T-helper 17 cell (primary cell): Measurements from ENCODE around the gene RXRA. TPM values are rescaled to one million over a fixed set of nuclear protein-coding genes. Genes with fewer than 3 reads are reported as not detected.

ENCODE experiments used
- ATAC-seq: fragments of 150-1000 bp; cut with Tn5 transposase; 2 replicates; pipeline ENCODE4 v1.10.0; 2021; ENCODE audit warnings: mild to moderate bottlenecking, moderate library complexity
- DNase-seq, 3 donors: peaks; one replicate each; pipeline versions ENCODE4 v3.0.0 to v3.0.0-alpha.2; 2020 to 2021
- H3K9me3 ChIP-seq: one replicate; pipeline ENCODE4 v1.7.0; 2013; ENCODE audit warnings: low read length, mild to moderate bottlenecking; ENCODE audit not compliant: control insufficient read depth, poor library complexity, severe bottlenecking
- H3K27ac Mint-ChIP-seq: one replicate; pipeline ENCODE4 v1.8.0; 2022; ENCODE audit warnings: mild to moderate bottlenecking, moderate library complexity, mixed read lengths
- H3K27me3 Mint-ChIP-seq: one replicate; pipeline ENCODE4 v1.8.0; 2022; ENCODE audit warnings: mixed read lengths
- H3K36me3 Mint-ChIP-seq: one replicate; pipeline ENCODE4 v1.8.0; 2022; ENCODE audit warnings: low read depth, mixed read lengths
- H3K4me1 Mint-ChIP-seq: one replicate; pipeline ENCODE4 v1.8.0; 2022; ENCODE audit warnings: mild to moderate bottlenecking, mixed read lengths
- H3K4me3 Mint-ChIP-seq: one replicate; pipeline ENCODE4 v1.8.0; 2022; ENCODE audit warnings: mild to moderate bottlenecking, moderate library complexity, mixed read lengths
- total RNA-seq, 4 donors: library from RNA in 2 of 4; stranded (reverse) in 2 of 4; gene quantifications; one replicate each; pipeline ENCODE4 v1.2.3 and lab custom pipeline; 2022 to 2026

The RXRA gene
- total RNA-seq (10 to 100 TPM in 1 of 2 donors, 1 to 10 TPM in 1; 7.5 to 10.6 TPM), total RNA-seq (lab: John Stamatoyannopoulos, UW) (27.0 to 33.4 reads per million in 2 donors)

DNA sequence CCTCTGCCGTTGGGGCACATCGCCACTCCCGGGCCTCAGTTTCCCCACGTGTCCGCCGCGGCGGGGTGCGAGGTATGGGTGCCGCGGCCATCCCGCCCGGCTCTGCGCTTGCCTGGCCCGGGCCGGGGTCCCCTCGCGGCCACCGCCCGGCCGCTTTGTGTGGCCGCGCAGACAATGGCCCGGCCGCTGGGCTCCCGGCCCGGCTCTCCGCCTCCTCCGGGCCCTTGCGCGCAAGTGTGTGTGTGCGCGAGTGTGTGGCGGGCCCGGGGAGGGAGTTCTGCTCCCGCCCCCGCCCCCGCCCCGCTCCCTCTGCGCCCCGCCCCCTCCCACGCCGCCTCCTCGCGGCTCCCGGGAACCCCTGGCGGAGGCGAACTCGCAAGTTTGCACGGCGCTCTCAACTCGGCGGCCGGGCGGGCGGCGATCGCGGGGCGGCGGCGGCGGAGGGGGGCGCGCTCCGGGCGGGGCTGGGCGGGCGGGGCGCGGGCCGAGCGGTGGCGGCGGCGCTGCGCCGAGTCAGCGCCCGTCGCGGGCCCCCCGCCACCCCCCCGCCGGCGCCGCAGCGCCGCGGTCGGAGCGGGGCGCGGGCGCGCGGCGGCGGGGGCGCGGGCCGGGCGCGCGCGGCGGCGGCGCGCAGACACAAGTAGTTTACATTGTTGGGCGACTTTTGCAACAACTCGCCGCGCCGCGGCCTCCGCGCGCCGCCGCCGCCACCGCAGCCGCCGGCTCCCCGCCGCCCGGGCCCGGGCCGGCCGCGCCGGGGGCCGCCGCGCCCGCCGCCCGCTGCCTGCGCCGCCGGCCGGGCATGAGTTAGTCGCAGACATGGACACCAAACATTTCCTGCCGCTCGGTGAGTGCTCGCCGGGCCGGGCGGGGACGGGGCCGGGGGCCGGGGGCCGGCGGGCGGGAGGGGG, at the start of gene RXRA:
RXRA (plus strand) TSS at position 643 of the 911 bp plus-strand sequence; CDS start at position 820, 177 bp downstream.
- peak; percentile 55 to 76 (median 72) for DNase-seq
- Mint-ChIP-seq H3K27ac (no peak within 1 kb of the TSS), H3K27me3 (no peaks in the 10 kb centered on the region), H3K4me3 (peak within 1 kb of the TSS; percentile 89), H3K36me3 (no peaks in the 10 kb centered on the region), H3K4me1 (peaks cover 12% of the 10 kb centered on the region)
- peak; percentile 78 for ATAC-seq
- no peaks in the 10 kb centered on the region for H3K9me3 ChIP-seq

DNA sequence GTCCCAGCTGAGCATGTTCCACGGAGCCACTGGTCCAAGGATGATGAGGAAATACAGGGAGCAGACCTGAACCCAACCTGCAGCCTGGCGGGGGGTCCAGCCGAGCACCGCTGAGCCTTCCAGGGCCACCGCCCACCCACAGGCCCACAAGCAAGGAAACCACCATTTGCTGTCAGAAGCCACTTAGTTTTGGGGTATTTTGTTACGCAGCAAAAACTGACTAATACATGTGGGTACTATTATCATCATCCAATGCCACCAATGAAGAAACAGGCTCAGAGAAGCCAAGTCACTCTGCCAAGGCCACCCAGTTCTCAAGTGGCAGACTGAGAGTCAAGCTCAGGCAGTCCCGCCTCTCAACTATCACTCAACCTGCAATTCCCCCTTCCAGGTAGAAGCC, 48.0 kb upstream of the RXRA start:
- Mint-ChIP-seq H3K36me3 (peaks cover 4% of the 10 kb centered on the region), H3K27me3 (peaks cover 21% of the 10 kb centered on the region), H3K4me1 (no peaks in the 10 kb centered on the region), H3K27ac (no peak overlapping the region), H3K4me3 (no peak overlapping the region)
- no peak for DNase-seq
- ATAC-seq = no peak
- H3K9me3 ChIP-seq = no peaks in the 10 kb centered on the region

DNA sequence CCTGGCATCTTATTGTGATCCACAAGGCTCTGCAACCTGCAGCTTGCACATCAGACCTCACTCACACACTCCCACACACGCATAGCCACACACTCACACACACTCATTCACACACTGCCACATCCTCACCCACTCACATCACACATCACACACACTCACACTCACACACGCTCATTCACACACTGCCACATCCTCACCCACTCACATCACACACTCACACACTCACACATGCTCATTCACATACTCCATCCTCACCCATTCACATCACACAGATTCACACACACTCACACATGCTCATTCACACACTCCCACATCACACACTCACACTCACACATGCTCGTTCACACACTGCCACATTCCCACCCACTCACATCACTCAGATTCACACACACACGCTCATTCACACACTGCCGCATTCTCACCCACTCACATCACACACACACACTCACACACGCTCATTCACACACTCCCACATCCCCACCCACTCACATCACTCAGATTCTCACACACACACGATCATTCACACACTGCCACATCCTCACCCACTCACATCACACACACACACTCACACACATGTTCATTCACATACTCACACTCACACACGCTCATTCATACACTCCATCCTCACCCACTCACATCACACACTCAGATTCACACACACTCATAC, 47.1 kb upstream of the RXRA start:
- Mint-ChIP-seq H3K4me3 (no peak overlapping the region), H3K4me1 (no peaks in the 10 kb centered on the region), H3K27me3 (peaks cover 14% of the 10 kb centered on the region), H3K36me3 (no peaks in the 10 kb centered on the region), H3K27ac (no peak overlapping the region)
- no peak for ATAC-seq
- DNase-seq = no peak
- H3K9me3 ChIP-seq = no peaks in the 10 kb centered on the region

DNA sequence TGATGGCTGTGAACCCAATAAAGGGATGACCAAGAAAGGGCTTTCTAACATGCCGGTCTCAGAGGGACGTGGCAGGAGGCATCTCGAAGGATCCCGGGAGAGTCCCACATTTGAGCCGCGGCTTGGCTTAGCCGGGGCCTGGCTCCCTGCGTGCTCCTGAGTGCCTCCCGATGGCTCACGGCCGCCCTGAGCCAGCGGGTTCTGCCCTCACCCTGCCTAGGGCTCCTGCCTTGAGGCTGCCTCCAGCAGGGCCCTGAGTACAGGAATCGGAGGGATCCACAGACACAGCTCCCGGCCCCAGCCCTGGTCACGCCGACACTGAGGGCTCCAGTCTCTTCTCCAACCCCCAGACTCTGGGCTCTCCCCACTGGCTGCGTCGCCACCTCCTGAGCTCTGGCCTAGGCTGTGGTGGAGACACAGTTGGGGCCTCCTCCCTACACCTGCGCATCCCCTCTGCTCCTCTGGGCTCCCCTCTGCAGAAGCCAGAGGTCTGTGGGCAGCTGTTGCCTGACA, 44.1 kb upstream of the RXRA start:
- H3K4me1 Mint-ChIP-seq = peaks cover 5% of the 10 kb centered on the region
- H3K9me3 ChIP-seq = no peaks in the 10 kb centered on the region
- H3K36me3 Mint-ChIP-seq = no peaks in the 10 kb centered on the region
- no peak overlapping the region for H3K4me3 Mint-ChIP-seq
- H3K27me3 Mint-ChIP-seq = peaks cover 13% of the 10 kb centered on the region
- H3K27ac Mint-ChIP-seq = no peak overlapping the region
- no peak for ATAC-seq
- DNase-seq = no peak

DNA sequence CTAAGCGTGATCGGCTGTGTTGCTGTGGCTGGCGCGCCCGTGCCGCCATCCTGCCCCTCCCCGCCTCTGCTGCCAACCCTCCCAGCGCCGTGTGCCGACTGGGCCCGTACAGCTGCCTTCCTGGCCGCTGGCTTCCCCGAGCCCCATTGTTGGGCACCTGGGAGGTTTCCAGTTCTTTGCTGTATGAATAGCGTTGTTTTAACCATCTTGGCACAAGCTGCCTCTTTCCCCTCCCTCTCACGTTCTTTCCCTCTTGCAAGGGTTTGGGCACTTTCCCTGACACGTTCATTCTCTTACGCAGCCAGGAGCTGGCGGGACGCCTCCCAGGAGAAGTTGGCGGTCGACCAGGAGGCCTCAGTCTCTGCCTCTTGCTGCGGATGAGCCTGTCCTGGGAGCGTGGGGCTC, 43.1 kb upstream of the RXRA start:
- Mint-ChIP-seq H3K4me3 (no peak overlapping the region), H3K36me3 (no peaks in the 10 kb centered on the region), H3K27me3 (peaks cover 14% of the 10 kb centered on the region), H3K4me1 (peaks cover 5% of the 10 kb centered on the region), H3K27ac (no peak overlapping the region)
- DNase-seq = no peak
- H3K9me3 ChIP-seq = no peaks in the 10 kb centered on the region
- no peak for ATAC-seq

DNA sequence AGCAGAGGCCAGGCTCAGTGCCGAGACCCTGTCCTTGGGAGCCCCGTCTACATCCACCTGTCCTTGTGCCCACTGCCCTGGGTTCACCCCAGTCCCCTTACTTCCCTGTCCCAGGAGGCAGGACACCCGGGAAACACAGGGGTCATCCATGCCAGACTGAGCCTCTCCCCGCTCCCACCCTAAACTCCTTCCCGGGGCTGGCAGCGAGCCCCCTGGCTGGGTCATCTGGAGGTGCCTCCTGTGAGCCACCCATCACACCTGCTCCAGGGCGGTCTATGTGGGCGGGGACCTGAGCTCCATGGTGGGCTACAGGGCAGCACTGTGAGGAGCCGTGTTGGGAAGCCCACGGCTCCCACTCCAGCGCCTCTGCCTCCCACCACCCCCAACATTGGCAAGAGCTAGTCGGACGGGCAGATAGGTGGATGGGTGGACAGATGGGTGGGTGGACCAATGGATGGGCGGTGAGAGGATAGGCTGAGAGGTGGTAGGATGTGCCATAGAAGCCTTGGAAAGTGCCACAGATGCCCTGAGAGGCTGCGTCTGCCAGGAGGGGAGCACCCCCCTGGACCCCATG, 42.5 kb upstream of the RXRA start:
- H3K27me3 Mint-ChIP-seq = peaks cover 16% of the 10 kb centered on the region
- H3K4me1 Mint-ChIP-seq = peaks cover 5% of the 10 kb centered on the region
- DNase-seq (no peak), ATAC-seq (no peak)
- no peak overlapping the region for H3K27ac Mint-ChIP-seq
- no peaks in the 10 kb centered on the region for H3K9me3 ChIP-seq
- H3K36me3 Mint-ChIP-seq = no peaks in the 10 kb centered on the region
- H3K4me3 Mint-ChIP-seq = no peak overlapping the region

DNA sequence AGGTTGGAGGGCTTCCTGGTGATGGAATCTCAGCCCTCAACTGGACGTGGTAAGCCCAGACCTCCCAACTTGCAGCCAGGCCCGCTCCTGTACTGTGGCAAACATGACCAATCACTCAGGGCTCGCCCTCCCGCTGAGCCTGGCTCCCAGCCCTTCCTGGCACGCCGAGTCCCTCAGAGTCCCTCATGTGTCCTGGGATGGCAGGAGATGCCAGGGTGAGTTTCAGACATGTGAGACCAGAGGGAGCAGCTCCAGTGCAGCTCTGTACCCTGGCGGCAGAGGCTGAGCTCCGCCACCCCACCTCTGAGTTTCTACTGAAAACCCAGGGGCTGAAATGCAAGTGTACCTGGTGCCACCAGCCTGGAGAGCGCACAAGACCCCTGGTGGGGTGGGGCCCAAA, 42.0 kb upstream of the RXRA start:
- DNase-seq (no peak), ATAC-seq (no peak)
- Mint-ChIP-seq H3K4me1 (peaks cover 5% of the 10 kb centered on the region), H3K27ac (no peak overlapping the region), H3K27me3 (peaks cover 16% of the 10 kb centered on the region), H3K4me3 (no peak overlapping the region), H3K36me3 (no peaks in the 10 kb centered on the region)
- H3K9me3 ChIP-seq = no peaks in the 10 kb centered on the region

DNA sequence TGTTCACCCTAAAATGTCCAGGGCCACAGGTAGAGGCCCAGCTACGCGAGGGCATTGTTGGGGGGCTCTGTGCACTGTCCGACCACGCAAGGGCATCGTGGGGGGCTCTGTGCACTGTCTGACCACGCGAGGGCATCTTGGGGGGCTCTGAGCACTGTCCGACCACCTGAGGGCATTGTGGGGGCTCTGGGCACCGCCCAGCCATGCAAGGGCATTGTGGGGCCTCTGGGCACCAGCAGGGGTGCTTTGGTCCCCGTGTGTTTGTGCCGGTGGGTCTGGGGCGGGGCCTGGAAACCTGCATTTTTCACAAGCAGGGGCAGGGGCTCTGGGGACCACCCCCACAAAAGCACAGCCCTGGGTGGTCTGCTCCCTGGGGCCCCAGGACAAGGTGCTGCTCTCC, 41.5 kb upstream of the RXRA start:
- H3K36me3 Mint-ChIP-seq = no peaks in the 10 kb centered on the region
- H3K9me3 ChIP-seq = no peaks in the 10 kb centered on the region
- DNase-seq = no peak

DNA sequence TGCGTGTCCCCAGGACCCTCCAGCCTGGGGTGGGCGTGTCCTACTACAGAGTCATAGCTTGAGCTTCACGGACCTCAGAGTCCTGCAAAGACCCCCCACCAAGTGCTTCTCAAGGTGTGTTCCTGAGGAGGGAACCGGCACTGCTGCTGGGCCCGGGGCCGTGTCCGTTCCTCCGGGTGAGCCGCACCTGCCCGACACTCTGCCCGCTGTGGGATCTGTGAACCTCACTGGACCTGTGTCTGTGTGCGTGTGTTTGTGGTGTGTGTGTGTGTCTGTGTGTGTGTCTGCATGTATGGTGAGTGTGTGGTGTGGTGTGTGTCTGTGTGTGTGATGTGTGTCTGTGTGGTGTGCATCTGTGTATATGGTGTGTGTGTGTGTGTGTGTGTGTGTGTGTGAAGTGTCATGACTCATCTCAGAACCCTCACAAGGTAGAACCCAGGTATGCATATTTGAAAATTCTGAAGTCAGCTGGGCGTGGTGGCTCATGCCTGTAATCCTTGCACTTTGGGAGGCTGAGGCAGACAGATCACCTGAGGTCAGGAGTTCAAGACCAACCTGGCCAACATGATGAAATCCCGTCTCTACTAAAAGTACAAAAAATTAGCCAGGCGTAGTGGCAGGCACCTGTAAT, 40.9 kb upstream of the RXRA start:
- no peak for DNase-seq
- Mint-ChIP-seq H3K27me3 (peaks cover 25% of the 10 kb centered on the region), H3K4me3 (no peak overlapping the region), H3K4me1 (peaks cover 5% of the 10 kb centered on the region), H3K36me3 (no peaks in the 10 kb centered on the region), H3K27ac (no peak overlapping the region)
- no peaks in the 10 kb centered on the region for H3K9me3 ChIP-seq
- no peak for ATAC-seq

More for the DNA sequence above, 41.5 kb upstream of the RXRA start:
- H3K4me3 Mint-ChIP-seq = no peak overlapping the region
- no peak for ATAC-seq
- H3K4me1 Mint-ChIP-seq = peaks cover 5% of the 10 kb centered on the region
- no peak overlapping the region for H3K27ac Mint-ChIP-seq
- H3K27me3 Mint-ChIP-seq = peaks cover 21% of the 10 kb centered on the region

DNA sequence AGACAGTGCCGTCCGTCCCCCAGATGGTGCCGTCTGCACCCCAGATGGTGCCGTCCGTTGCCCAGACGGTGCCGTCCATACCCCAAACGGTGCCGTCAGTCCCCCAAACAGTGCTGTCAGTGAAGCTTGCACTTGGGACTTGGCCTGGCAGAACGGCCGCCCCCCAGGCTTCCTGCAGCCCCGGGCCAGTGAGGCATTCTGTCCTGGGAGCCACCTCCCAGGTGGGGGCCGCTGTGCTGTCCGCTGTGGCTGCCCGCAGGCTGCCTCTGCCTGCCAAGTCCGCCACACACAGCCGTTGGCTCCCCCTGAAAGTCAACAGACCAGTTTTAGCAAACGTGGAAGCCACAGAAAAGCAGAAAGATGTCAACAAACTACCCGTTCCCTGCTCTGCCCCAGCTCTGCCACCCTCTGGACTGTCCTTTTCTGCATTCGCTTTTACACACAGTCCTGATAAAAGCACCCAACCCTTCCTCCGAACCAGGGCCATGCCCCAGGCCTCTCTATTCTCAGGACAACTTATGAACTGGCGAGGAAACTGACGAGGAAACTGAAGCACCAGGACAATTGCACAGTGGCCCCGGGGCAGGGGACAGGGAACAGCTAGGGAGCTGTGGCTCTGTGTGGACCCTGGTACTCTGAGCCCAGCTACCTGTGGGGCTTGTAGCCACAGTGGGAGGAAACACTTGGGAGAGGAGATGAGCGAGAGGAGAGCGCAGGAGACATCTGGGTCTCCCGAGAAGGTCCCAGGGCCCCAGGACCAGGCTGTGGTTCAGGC, 39.6 kb upstream of the RXRA start:
- Mint-ChIP-seq H3K4me1 (peaks cover 5% of the 10 kb centered on the region), H3K27me3 (peaks cover 25% of the 10 kb centered on the region), H3K4me3 (no peak overlapping the region), H3K36me3 (no peaks in the 10 kb centered on the region), H3K27ac (no peak overlapping the region)
- ATAC-seq = no peak
- DNase-seq = no peak
- H3K9me3 ChIP-seq = no peaks in the 10 kb centered on the region

DNA sequence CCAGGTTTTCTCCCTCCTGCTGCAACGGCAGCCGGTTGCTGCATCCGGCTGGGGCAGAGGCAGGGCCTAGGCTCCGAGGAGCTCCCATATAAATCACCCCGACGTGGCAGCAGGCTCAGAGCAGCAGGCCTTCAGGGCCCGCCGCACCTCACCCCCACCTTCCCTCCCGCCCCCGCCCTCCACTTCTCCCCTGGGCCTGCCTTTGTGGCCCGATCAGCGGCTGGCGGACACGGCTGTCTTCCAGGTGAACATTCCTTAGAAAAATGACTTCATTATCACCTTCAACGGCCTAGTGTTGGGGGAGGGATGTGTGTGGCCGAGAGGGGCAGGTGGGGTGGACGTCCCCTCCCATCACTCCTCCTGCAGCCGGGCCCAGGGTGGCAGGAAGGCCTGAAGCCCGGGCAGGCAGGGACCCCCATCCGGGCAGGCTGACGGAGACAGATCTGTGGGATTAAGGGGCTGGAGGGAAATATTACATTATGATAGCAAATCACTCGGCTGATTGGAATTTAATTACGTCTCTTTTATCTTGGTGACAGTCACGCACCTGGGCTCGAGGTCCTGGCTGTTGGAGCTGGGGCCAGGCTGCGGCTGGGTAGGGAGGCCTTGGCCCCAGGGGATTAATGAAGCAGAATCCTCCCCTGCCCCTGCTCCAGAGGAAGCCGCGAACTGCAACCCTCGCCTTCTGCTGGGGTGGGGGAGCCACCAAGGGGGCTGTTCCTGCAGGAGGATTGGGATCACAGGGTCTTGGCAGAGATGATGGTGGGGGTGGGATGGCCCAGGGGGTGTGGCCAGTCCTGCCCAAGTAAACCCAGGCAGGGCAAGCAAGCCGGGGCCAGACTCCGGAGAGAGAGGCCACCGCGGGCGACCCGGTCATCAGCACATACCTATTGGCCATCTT, 38.4 kb upstream of the RXRA start:
- ATAC-seq (no peak), DNase-seq (no peak)
- H3K9me3 ChIP-seq = no peaks in the 10 kb centered on the region
- Mint-ChIP-seq H3K4me3 (no peak overlapping the region), H3K36me3 (no peaks in the 10 kb centered on the region), H3K27me3 (peaks cover 25% of the 10 kb centered on the region), H3K4me1 (peaks cover 5% of the 10 kb centered on the region), H3K27ac (no peak overlapping the region)
